MCF 10A (cell line): Measurements from ENCODE around the gene SAMD4A. TPM values are rescaled to one million over a fixed set of nuclear protein-coding genes. Genes with fewer than 3 reads are reported as not detected.

Source experiments
- BruUV-seq: library from RNA; stranded (reverse); fragments of 400-500 nt; replicated peaks from 2 replicates; lab custom pipeline; 2021; lab: Mats Ljungman, UMichigan
- CTCF ChIA-PET: fragments of 300-600 bp; sonication (Branson Sonifier 250); formaldehyde crosslinking; extraction: SDS; loops from one replicate; lab custom pipeline; 2021; ENCODE audit warnings: antibody characterized with exemption, inconsistent platforms; lab: Yijun Ruan, JAX
- POLR2A ChIA-PET: fragments of 300-600, 350-650 bp; sonication (Branson Sonifier 250); formaldehyde crosslinking; extraction: SDS; loops from one replicate; lab custom pipeline; 2020; ENCODE audit warnings: antibody characterized with exemption, inconsistent platforms; lab: Yijun Ruan, JAX
- DNase-seq: peaks from one replicate; pipeline ENCODE4 v3.0.0-alpha.2; 2018; ENCODE audit not compliant: unreplicated experiment
- H3K27ac Mint-ChIP-seq: one replicate; pipeline ENCODE4 v1.8.0; 2022; ENCODE audit warnings: mild to moderate bottlenecking, low read depth, mixed read lengths; ENCODE audit not compliant: unreplicated experiment
- H3K27me3 Mint-ChIP-seq: one replicate; pipeline ENCODE4 v1.8.0; 2022; ENCODE audit warnings: mixed read lengths; ENCODE audit not compliant: insufficient read depth, unreplicated experiment
- H3K36me3 Mint-ChIP-seq: one replicate; pipeline ENCODE4 v1.8.0; 2022; ENCODE audit warnings: mild to moderate bottlenecking, moderate library complexity, mixed read lengths; ENCODE audit not compliant: insufficient read depth, unreplicated experiment
- H3K4me1 Mint-ChIP-seq: one replicate; pipeline ENCODE4 v1.8.0; 2022; ENCODE audit warnings: mixed read lengths; ENCODE audit not compliant: insufficient read depth, unreplicated experiment
- H3K4me3 Mint-ChIP-seq: one replicate; pipeline ENCODE4 v1.8.0; 2022; ENCODE audit warnings: mild to moderate bottlenecking, moderate library complexity, mixed read lengths; ENCODE audit not compliant: unreplicated experiment
- H3K9me3 Mint-ChIP-seq: one replicate; pipeline ENCODE4 v1.8.0; 2022; ENCODE audit warnings: mixed read lengths; ENCODE audit not compliant: unreplicated experiment
- intact Hi-C: fragments of 100-400 bp; cut with micrococcal nuclease; formaldehyde crosslinking; loops from 2 replicates; pipeline ENCODE4 v1.14.1; 2022
- total RNA-seq: library from RNA; stranded (reverse); gene quantifications from 2 replicates; pipeline ENCODE4 v1.2.3, GENCODE V29; 2022
- TF ChIP-seq, protein P1 (sequence below): fragments of 200-600 bp; IDR thresholded peaks from one replicate; pipeline ENCODE4 v1.8.0; 2022; ENCODE audit warnings: antibody characterized with exemption, mild to moderate bottlenecking; ENCODE audit not compliant: unreplicated experiment

SAMD4A gene
- total RNA-seq, 1 experiment from 2014 or later: 63.5 TPM

GRCh38 chr14:54792288-54792687, 225.4 kb downstream of the SAMD4A start:
- DNase-seq: no peak

DNA sequence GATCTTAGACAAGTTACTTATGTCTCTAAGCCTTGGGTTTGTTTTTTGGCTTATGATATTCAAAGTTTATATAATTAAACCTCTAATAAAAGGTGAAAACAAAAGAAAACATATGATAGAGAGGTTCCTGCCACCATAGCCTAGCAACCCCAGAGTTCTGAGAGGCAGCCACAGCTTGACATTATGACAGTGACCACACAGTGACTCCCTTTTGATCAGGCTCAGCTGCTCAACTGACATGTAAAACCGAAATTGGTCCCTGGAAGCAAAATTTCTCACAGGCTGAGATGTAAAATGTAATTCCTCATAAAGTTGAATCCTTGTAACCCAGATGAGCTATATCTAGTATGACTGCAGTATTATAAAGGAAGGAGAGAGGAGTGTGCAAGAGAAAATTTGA, 227.2 kb downstream of the SAMD4A start:
- peaks cover 18% of the 10 kb centered on the region for H3K36me3 Mint-ChIP-seq

More at GRCh38 chr14:54792288-54792687, 225.4 kb downstream of the SAMD4A start:
- Mint-ChIP-seq H3K4me1 (peaks cover 4% of the 10 kb centered on the region), H3K9me3 (no peaks in the 10 kb centered on the region), H3K4me3 (no peak overlapping the region), H3K36me3 (peaks cover 23% of the 10 kb centered on the region), H3K27ac (no peak overlapping the region), H3K27me3 (no peaks in the 10 kb centered on the region)
- BruUV-seq: no TSS peak
- POLR2A ChIA-PET: no interaction called here
- TF ChIP-seq, protein P1, sequence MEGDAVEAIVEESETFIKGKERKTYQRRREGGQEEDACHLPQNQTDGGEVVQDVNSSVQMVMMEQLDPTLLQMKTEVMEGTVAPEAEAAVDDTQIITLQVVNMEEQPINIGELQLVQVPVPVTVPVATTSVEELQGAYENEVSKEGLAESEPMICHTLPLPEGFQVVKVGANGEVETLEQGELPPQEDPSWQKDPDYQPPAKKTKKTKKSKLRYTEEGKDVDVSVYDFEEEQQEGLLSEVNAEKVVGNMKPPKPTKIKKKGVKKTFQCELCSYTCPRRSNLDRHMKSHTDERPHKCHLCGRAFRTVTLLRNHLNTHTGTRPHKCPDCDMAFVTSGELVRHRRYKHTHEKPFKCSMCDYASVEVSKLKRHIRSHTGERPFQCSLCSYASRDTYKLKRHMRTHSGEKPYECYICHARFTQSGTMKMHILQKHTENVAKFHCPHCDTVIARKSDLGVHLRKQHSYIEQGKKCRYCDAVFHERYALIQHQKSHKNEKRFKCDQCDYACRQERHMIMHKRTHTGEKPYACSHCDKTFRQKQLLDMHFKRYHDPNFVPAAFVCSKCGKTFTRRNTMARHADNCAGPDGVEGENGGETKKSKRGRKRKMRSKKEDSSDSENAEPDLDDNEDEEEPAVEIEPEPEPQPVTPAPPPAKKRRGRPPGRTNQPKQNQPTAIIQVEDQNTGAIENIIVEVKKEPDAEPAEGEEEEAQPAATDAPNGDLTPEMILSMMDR: no peak
- intact Hi-C loops: no loop called here
- CTCF ChIA-PET: interaction anchor here (1.2 to 3.2 kb wide), 3 partner anchors 14 to 228 kb away, joined by 3 to 32 read pairs (median 3); no protein-coding TSS in a partner anchor

GRCh38 chr14:54794796-54795195, 227.9 kb downstream of the SAMD4A start:
- peaks cover 4% of the 10 kb centered on the region for H3K4me1 Mint-ChIP-seq
- CTCF ChIA-PET: interaction anchor here (0.9 to 3.2 kb wide), 2 partner anchors 11 to 51 kb away, joined by 4 to 32 read pairs; no protein-coding TSS in a partner anchor
- no peaks in the 10 kb centered on the region for H3K9me3 Mint-ChIP-seq
- H3K27me3 Mint-ChIP-seq: no peaks in the 10 kb centered on the region
- intact Hi-C loops: no loop called here
- POLR2A ChIA-PET: interaction anchor here (0.6 kb wide), 1 partner anchor 184 kb away, joined by 3 read pairs; no protein-coding TSS in a partner anchor
- no peak overlapping the region for H3K4me3 Mint-ChIP-seq
- H3K36me3 Mint-ChIP-seq: peaks cover 12% of the 10 kb centered on the region
- DNase-seq: no peak
- BruUV-seq: no TSS peak
- no peak overlapping the region for H3K27ac Mint-ChIP-seq
- TF ChIP-seq, protein P1: no peak

More for the DNA sequence above, 227.2 kb downstream of the SAMD4A start:
- Mint-ChIP-seq H3K4me3 (no peak overlapping the region), H3K4me1 (peaks cover 4% of the 10 kb centered on the region), H3K27ac (no peak overlapping the region), H3K9me3 (no peaks in the 10 kb centered on the region), H3K27me3 (no peaks in the 10 kb centered on the region)
- ChIA-PET CTCF (interaction anchor here (0.9 to 3.2 kb wide), 2 partner anchors 12 to 52 kb away, joined by 4 to 32 read pairs; no protein-coding TSS in a partner anchor), POLR2A (interaction anchor here (0.6 kb wide), 2 partner anchors 45 to 185 kb away, joined by 3 read pairs; no protein-coding TSS in a partner anchor)
- TF ChIP-seq, protein P1: no peak
- intact Hi-C loops: no loop called here
- BruUV-seq: no TSS peak
- DNase-seq: no peak

DNA sequence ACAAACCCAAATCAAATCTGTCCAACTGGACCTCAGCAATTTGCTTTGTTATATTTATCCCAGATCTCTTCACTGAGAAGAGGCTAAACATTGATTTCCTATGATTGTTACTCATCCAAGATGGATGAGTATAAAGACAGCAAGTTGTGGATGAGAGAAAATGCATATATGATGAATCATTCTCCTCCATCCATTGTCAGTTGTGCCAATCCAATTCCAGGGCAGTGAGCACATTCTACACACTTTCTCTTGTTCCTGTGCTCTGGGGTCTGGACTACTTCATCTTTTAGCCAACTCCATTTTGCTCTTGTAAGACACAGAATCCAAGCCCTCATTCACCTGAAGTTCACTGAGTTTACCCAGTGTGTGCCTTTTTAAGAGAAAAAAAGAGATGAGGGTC, 230.0 kb downstream of the SAMD4A start:
- no TSS peak for BruUV-seq

More for the DNA sequence above, 230.0 kb downstream of the SAMD4A start:
- Mint-ChIP-seq H3K27me3 (no peaks in the 10 kb centered on the region), H3K27ac (no peak overlapping the region), H3K4me1 (peaks cover 4% of the 10 kb centered on the region), H3K4me3 (no peak overlapping the region), H3K36me3 (peaks cover 7% of the 10 kb centered on the region), H3K9me3 (no peaks in the 10 kb centered on the region)
- TF ChIP-seq, protein P1: no peak
- CTCF ChIA-PET: interaction anchor here (1.2 kb wide), 1 partner anchor 9 kb away, joined by 4 read pairs; no protein-coding TSS in a partner anchor
- peak; percentile 29 for DNase-seq
- intact Hi-C loops: no loop called here
- POLR2A ChIA-PET: no interaction called here
